Uterus (tissue), 2 donors: Measurements from ENCODE around the gene MYH11.
A peak's percentile ranks its signal among the peaks of the same experiment; 100 is the strongest.

Source experiments
- CTCF ChIP-seq, 4 experiments: fragments of 200-600 bp in 2 of 4; fragments of 450-650 bp in 2 of 4; sonication (generic) in 2 of 4; IDR thresholded peaks; one replicate each; pipeline ENCODE4 v1.5.1; 2016 to 2019; ENCODE audit warnings: antibody characterized with exemption in 4 of 4, mild to moderate bottlenecking in 2 of 4, moderate library complexity in 1 of 4
- POLR2A ChIP-seq, 2 donors: fragments of 450-650 bp; IDR thresholded peaks; one replicate each; pipeline ENCODE4 v1.6.1; 2016; ENCODE audit warnings: antibody characterized with exemption in 2 of 2, mild to moderate bottlenecking in 1 of 2, moderate library complexity in 1 of 2

DNA sequence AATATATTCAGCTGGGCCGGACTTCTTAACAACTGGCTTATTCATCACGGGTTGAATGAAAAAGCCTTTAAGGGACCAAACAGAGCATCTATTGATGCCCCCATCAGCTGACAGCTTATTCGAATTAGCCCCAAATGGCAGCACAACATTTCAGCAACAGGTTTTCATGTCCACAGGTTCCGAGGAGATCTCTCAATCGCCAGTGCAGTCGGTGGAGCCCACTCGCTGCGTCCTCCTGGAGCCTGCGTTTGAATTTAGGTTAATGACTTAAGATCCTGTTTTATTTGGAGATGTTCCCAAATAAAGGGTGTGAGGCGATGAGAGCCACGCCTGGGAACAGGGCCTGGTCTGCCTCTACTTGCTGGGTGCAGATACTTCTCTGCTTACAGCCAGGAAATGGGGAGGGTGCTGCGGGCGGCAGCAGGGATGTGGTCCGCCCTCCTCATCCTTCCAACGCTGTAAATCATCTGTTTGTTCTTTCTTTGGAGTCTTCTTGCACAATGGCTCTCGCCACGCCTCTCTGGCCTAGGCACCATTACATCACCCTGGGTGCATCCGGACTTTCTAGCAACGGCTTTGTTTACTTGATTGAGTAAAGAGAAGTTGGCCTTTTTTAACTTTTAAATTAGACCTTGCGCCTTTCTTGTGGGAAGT lies 184.2 kb downstream of the MYH11 start:
- TF ChIP-seq CTCF (IDR thresholded peaks at IDR 0.05) = no peak
- TF ChIP-seq POLR2A (IDR thresholded peaks at IDR 0.05) = peak; percentile 32 to 46
